ENCODE results near the gene MYMK. TPM values are rescaled to one million over a fixed set of nuclear protein-coding genes. Genes with fewer than 3 reads are reported as not detected.

The MYMK gene
- total RNA-seq, 4 donors from 2014 or later: not detected

- 91 to 95% methylated on average over 8 of the region's 8 CpGs for WGBS, 2 donors
- DNase-seq (ENCODE audit: low spot score in 2 of 2): no peak
- no peak overlapping the region for H3K4me3 ChIP-seq (ENCODE audit: low read depth, poor library complexity, severe bottlenecking)
- intact Hi-C loops (cut with DNase I; ENCODE audit: low total_unique reads): no loop called here
- TF ChIP-seq POLR2A (IDR thresholded peaks at IDR 0.05) (no peak), CTCF (IDR thresholded peaks at IDR 0.05) (no peak)
These were observed 30.0 kb upstream of the MYMK start for GRCh38 chr9:133554729-133555128.

- TF ChIP-seq CTCF (IDR thresholded peaks at IDR 0.05) (no peak), POLR2A (IDR thresholded peaks at IDR 0.05) (no peak)
- WGBS, 2 donors: 82 to 83% methylated on average over 26 to 31 of the region's 31 CpGs
- intact Hi-C loops (cut with DNase I; ENCODE audit: low total_unique reads): no loop called here
- H3K4me3 ChIP-seq (ENCODE audit: low read depth, poor library complexity, severe bottlenecking): no peak overlapping the region
- no peak for DNase-seq (ENCODE audit: low spot score in 2 of 2)
These were observed 29.4 kb upstream of the MYMK start for GRCh38 chr9:133553973-133554713.

DNA sequence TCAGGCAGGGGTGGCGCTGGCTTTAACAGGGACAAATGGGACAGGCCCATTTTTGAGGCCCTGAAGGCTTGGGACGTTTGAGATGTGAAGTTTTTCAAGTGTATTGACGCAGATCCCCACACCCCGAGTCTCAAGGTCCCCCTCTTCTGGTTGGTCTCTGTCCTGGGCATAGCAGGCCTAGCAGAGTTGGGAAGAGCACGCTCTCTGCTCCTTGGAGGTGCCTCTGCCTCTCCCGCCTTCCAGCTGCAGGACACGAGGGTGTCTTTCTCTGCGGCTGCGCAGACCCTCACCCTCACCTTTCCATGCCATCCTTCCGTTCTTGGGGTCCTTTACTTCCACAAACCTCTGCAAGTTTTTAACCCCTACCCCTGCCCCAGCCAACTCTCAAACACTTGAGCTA, 28.4 kb upstream of the MYMK start:
- intact Hi-C loops (cut with DNase I; ENCODE audit: low total_unique reads): no loop called here
- 89 to 91% methylated on average over 10 of the region's 10 CpGs for whole genome bisulfite sequencing, 2 donors
- DNase-seq (ENCODE audit: low spot score in 2 of 2): no peak
- no peak overlapping the region for H3K4me3 ChIP-seq (ENCODE audit: low read depth, poor library complexity, severe bottlenecking)
- TF ChIP-seq CTCF (IDR thresholded peaks at IDR 0.05) (no peak), POLR2A (IDR thresholded peaks at IDR 0.05) (no peak)

DNA sequence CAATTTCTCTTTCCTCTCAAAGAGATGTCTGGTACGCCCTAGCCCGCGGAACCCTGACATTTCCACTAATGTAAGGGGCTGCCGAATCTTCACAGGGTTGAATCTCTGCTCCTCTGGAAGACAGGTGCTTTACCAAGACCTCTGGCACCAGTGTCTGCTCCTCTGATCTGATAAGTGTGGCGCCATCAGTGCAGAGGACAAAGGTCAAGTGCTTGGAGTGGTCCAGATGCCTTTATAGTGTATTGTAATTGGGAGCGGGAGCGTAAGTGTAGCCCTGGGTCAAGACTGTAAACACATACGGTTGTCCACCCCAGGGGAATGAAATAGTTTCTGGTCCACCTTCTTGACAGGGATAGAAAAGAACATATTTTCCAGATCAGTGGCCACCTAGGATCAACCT, 27.5 kb upstream of the MYMK start:
- no peak overlapping the region for H3K4me3 ChIP-seq (ENCODE audit: low read depth, poor library complexity, severe bottlenecking)
- DNase-seq (ENCODE audit: low spot score in 2 of 2): no peak
- WGBS, 2 donors: 94 to 98% methylated on average over 8 of the region's 8 CpGs
- intact Hi-C loops (cut with DNase I; ENCODE audit: low total_unique reads): no loop called here
- TF ChIP-seq CTCF (IDR thresholded peaks at IDR 0.05) (no peak), POLR2A (IDR thresholded peaks at IDR 0.05) (no peak)

GRCh38 chr9:133551446-133551845, 26.7 kb upstream of the MYMK start:
- no peak for DNase-seq (ENCODE audit: low spot score in 2 of 2)
- WGBS, 2 donors: 72 to 79% methylated on average over 7 of the region's 7 CpGs
- TF ChIP-seq CTCF (IDR thresholded peaks at IDR 0.05): no peak
- TF ChIP-seq POLR2A (IDR thresholded peaks at IDR 0.05): no peak
- H3K4me3 ChIP-seq (ENCODE audit: low read depth, poor library complexity, severe bottlenecking): no peak overlapping the region
- intact Hi-C loops (cut with DNase I; ENCODE audit: low total_unique reads): no loop called here

DNA sequence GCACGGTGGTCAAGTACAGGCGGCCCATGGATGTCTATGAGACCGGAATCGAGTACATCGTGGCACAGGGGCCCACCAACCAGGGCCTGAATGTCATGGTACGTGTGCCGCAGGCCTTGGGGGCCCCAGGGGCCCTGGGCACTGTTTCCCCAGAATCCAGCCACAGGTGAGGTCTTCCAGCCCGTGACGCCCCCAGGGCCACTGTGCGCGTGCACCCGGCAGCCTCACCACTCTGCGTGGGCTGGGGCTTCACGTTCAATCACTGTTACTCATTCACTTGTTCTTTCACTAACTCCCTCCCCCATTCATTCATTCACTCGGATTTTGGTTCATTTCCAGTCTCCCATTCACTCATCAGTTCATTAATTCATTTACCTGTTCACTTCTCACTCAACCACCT, 22.4 kb upstream of the MYMK start:
- WGBS, 2 donors: 85 to 90% methylated on average over 15 of the region's 15 CpGs
- no peak overlapping the region for H3K4me3 ChIP-seq (ENCODE audit: low read depth, poor library complexity, severe bottlenecking)
- DNase-seq (ENCODE audit: low spot score in 2 of 2): no peak
- intact Hi-C loops (cut with DNase I; ENCODE audit: low total_unique reads): no loop called here
- TF ChIP-seq CTCF (IDR thresholded peaks at IDR 0.05) (no peak), POLR2A (IDR thresholded peaks at IDR 0.05) (no peak)
